Activated T-cell treated with anti-CD3 and anti-CD28 coated beads for 48 hours (primary cell): ENCODE results near the gene MAP3K6.
"Not testable (repeated sequence)": the region's sequence is repeated elsewhere in the genome, so short reads cannot be mapped to it uniquely, and the experiment has no call there.

ENCODE experiments used
- DNase-seq: peaks from one replicate; pipeline ENCODE4 v3.0.0-alpha.2; 2020; ENCODE audit warnings: low read depth

Gene MAP3K6

GRCh38 chr1:27395441-27396195, 28.9 kb upstream of the MAP3K6 start:
- DNase-seq, result peak; percentile 70

GRCh38 chr1:27394925-27395324, 28.2 kb upstream of the MAP3K6 start:
- DNase-seq, result no peak

- no peak for DNase-seq
Observed at GRCh38 chr1:27394282-27394658, 27.5 kb upstream of the MAP3K6 start.

- no peak for DNase-seq
Observed at GRCh38 chr1:27393641-27394281, 27.0 kb upstream of the MAP3K6 start.

GRCh38 chr1:27392778-27393635, 26.2 kb upstream of the MAP3K6 start:
- no peak for DNase-seq

GRCh38 chr1:27392096-27392777, 25.5 kb upstream of the MAP3K6 start, which contains the start of gene GPR3:
Gene GPR3 (plus strand): TSS chr1:27392622. CDS start chr1:27393799, 1,177 bp downstream.
- peak; percentile 95 for DNase-seq

- DNase-seq, result peak; percentile 24
Observed at GRCh38 chr1:27391511-27392095, 24.8 kb upstream of the MAP3K6 start.

- peak; percentile 55 for DNase-seq
Observed at GRCh38 chr1:27388337-27389005, 21.7 kb upstream of the MAP3K6 start.

GRCh38 chr1:27384797-27385196, 18.0 kb upstream of the MAP3K6 start:
- not testable (repeated sequence) for DNase-seq

GRCh38 chr1:27383661-27384060, 16.9 kb upstream of the MAP3K6 start:
- DNase-seq, result no peak

GRCh38 chr1:27383039-27383605, 16.4 kb upstream of the MAP3K6 start, which contains the start of gene CD164L2:
Gene CD164L2 (minus strand): TSS chr1:27383333. CDS start chr1:27383239, 94 bp downstream.
- peak; percentile 46 for DNase-seq

GRCh38 chr1:27381969-27382762, 15.4 kb upstream of the MAP3K6 start:
- no peak for DNase-seq

GRCh38 chr1:27380766-27381733, 14.3 kb upstream of the MAP3K6 start:
- DNase-seq, result no peak

- DNase-seq, result no peak
Observed at GRCh38 chr1:27380224-27380623, 13.5 kb upstream of the MAP3K6 start.

GRCh38 chr1:27379564-27380122, 12.9 kb upstream of the MAP3K6 start:
- no peak for DNase-seq

- DNase-seq, result no peak
Observed at GRCh38 chr1:27377760-27378495, 11.2 kb upstream of the MAP3K6 start.

GRCh38 chr1:27374362-27375086, 7.8 kb upstream of the MAP3K6 start, which contains the start of gene FCN3:
Gene FCN3 (minus strand): TSS chr1:27374824. CDS start chr1:27374818, 6 bp downstream.
- DNase-seq, result no peak
